Glomerular visceral epithelial cell (primary cell): ENCODE measurements around the gene WDR70.
"Not testable (repeated sequence)": the region's sequence is repeated elsewhere in the genome, so short reads cannot be mapped to it uniquely, and the experiment has no call there.

Source experiments
- DNase-seq: peaks from one replicate; pipeline ENCODE4 v3.0.0-alpha.2; 2016; ENCODE audit errors: extremely low spot score

Gene WDR70

DNA sequence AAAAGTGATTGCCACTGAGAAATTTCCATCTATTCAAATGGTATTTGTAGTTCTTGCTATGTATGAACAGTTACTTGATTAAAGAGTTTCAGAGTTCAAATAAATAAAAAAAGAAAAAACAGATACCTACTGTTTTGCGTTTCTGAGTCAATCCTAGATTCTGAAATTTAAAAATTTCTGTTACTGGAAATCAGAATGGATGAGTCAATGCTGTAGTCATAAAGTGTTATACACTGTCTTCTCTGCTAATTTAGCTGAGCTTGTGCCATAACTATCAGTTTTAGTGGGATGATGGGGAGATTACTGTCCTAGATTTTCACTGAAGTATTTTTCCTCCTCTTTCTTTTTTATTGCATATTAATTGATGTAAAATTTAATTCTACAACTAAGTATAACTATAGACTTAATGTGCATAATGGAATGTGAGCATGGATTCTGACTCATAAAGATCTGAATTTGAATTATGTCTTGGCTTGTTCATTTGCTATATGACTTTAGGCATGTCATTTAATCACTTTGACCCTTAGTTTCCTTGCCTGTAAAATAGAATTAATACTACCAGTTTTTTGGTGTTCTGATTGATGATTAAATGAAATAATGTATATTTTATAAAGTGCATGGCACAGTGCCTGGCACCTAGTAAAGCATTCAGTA, 75.4 kb downstream of the WDR70 start:
- not testable (repeated sequence) for DNase-seq

DNA sequence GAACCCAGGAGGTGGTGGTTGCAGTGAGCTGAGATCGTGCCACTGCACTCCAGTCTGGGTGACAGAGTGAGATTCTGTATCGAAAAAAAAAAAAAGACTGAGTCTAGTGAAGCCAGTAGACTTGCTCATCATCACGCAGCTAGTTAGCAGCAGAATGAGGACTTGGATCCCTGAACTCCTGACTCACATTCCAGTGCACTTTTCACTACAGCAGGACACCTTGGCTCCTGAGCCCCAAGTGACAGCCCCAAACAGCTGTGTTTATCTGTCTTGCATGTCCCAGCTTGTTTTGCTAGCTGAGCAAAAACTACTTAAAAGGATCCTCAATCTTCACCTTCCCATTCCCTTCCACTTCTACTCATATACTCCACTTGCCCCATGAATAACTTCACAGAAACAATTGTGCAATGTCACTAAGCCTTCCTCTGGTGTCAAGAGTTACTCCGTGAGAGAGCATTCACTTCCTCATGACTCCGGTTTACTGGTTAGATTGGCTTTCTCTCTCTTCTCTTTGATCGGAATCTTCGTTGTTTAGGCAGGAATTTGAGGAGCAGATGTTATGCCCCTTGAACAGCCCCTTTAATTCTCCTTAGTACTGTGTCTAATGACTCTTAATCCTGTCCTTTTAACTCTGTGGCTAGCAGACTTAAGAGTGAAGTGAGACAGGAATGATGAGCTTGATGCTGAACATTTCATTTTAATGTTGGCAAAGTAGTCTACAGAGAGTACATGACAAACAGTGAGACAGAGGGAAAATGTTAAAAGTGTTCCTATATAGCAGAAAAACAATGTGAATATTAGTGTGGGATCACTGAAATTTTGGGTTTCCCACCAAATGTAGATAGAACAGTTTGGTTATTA, 84.3 kb downstream of the WDR70 start:
- DNase-seq: not testable (repeated sequence)

DNA sequence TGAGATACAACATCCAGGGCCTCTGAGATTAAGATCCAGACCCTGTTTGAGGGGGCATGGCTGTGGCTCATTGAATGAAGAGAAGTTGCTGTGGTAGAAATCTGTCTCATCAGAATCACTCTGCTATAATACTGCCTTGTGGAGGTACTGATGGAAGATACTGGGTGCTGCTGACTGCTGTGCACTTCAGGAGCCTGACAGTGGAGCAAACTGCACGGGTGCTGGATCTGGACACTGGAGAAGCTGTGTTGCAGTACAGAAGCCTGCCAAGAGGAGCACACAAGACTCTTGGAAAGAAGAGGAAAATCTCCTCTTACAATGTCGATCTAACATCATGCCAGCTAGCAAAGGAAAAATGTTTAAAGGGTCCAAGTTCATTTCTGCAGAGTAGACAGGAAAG, 85.5 kb downstream of the WDR70 start:
- not testable (repeated sequence) for DNase-seq

DNA sequence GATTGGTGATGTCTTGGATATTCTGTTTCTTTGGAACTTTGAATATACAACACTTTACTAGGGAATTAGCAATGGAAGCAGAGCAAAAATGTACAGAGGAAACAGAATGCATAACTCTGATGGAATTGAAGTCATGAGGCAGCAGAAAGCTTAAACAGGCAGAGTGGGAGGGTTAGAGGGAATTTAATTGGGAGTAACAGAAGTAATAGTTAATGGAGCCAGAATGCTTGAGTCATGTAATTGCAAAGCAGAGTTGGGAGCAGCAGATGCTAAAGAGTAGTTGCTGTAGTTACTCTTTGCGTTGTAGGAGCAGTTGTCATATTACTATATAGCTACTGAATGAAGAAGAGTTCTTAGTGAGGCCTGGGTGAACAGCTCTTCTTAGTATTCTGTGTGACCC, 90.3 kb downstream of the WDR70 start:
- DNase-seq: not testable (repeated sequence)

DNA sequence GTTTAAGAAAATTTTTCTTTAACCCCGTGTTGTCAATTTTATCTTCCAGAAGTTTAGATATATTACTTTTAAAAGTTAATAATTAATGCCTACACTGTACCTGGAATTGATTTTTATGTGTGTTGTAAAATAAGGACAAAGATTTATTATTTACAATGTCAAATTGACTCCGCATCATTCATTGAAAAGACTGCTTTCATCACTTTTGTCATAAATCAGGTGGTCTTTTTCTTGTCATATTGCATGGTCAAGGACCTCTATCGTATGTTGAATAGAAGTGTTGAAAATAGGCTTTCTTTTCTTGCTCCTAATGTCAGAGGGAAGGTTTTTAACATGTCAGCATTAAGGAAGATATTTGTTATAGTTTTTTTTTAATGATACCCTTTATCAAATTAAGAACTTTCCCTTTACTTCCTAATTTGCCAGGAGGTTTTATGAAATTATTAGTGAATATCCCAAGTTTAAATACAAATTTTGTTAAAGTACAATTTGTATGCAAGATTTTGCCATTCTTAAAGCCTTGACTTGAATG, 92.6 kb downstream of the WDR70 start:
- no peak for DNase-seq

DNA sequence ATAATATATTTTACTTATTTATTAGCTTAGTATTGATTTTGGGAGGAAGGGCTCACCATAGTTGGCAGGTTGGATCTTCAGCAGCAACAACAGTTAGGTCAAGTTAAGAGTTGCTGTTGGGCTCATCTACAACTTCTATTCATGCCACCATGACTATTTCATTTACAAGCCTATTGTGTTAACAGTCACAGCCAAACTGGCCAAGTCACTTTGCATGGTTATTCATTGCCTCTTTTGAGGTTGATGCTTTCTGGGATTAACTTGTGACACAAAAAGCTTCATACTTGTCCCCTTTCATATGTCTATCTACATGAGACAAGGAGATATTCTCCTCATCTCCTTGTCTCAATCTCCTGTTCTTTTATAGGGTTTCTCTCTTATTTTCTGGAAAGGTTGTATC, 98.3 kb downstream of the WDR70 start:
- no peak for DNase-seq

DNA sequence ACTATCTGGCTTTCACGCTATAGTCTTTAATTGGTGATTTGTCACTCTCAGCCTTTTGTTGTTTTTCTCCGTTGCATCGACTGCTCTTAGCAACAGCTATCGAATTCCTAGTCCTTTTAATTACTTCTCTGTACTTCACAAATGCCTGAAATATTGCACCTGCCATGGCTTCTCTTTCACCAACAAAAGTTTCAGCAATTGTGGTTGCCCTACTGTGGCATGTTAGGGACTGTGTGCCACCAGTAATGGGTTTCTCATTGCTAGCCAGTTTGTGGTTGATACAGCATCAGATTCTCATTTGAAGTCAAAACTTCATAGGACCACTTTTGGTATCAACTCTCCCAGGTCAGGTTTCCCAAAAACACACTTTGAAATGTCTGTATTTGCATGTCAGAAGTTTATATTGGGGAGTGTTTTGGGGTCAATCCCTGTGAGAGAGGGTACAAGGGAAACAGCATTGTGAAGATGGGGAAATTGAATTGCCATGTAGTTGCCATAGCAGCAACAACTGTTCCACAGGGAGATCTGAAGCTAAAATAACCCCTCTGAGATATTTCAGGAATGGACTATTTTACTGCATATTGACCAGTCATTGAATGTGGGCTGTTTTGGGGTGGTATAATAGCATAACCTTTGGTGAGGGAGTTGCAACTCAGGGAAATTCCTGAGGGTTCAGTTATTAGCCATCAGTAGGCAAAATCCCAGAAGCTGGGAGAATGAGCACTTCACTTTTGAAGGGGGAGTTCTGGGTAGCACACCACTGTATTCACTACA, 99.2 kb downstream of the WDR70 start:
- DNase-seq: no peak

DNA sequence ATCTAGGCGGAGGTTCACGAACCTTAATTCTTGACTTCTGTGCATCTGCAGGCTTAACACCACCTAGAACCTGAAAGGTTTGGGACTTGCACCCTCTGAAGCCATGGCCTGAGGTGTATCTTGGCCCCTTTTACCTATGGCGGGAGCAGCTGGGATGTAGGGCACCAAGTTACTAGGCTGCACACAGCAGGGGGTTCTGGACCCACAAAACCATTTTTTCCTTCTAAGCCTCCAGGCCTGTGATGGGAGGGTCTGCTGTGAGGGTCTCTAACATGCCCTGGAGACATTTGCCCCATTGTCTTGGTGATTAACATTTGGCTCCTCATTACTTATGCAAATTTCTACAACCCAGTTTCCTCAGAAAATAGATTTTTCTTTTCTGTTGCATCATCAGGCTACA, 102.3 kb downstream of the WDR70 start:
- DNase-seq: not testable (repeated sequence)

DNA sequence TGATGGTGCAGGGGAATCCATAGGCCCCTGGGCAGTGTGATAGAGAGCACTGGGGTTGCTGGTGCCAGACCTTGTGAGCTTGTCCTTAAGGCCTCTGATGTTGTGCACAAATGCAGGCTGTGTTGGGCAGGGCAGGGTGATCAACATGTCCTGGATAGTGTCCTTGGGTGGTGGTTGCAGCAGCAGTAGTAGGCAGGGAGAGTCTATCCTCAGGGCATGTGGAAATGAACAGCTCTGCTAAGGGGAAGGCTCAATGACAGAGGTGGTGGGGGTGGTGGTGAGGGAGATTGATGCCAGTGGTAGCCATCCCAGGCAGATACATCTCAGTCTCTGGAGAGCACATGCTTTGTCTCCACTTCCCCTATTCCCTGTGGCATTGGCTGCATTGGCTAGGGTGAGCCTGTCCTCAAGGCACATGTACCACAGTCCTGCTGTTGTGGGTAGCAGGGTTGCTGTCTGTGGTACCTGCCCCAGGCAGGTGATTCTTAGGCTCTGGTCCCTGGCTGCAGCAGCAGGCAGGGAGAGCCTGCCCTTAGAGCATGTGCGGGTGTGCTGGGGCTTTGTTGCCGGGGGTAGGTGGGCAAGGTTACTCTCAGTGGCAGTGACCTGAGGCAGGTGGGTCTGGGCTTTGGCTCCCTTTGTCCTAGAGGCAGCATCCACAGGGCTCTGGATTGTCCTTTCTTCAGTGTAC, 111.1 kb downstream of the WDR70 start:
- no peak for DNase-seq

DNA sequence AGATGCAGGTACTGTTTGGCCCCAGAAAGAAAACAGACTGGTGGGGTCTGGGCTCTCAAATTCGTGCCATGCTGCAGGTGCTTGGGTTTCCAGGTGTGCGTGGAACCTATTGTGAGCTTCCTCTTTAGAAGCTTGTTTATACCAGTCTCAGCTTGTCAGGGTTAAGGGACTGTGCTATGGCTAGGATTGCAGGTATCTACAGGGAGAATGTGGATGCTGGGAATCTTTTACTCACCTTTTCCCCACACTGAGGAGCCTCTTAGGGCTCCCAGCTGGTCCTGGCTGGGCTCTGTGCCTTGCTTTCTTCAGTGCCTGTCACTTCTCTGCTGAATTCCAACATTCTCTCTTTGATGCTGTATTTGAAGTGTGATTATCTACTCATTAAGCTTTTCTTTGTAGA, 111.8 kb downstream of the WDR70 start:
- no peak for DNase-seq

DNA sequence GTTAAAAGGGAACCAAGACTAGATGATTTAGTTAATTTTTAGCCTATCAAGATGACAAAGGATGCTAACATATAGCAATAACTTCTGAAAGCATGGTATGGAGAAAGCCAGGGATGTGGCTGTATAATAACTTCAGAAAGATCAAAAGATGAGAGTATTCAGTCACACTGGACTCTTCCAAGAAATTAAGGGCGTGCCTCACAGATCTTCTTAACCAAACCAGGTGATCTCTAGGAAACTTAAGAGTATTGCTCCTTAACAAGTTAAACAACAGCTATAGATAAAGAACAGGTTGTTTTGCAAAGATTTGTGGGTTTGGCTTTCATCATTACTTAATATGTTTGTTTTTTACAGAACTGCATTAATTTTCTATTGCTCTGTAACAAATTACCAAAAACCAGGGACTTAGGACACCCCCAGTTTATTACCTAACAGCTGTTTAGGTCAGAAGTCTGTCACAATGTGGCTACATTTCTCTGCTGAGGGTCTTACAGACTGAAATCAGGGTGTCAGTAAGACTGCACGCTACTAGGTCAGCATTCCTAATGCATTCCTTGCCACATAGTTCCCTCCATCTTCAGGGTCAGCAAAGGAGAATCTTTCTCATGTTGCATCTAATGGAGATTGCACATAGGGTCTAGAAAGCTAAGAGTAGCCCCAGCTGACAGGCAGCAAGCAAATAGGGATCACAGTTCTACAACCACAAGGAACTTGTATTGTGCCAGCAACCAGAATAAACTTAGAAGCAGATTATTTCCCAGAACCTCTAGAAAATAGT, 113.8 kb downstream of the WDR70 start:
- no peak for DNase-seq

DNA sequence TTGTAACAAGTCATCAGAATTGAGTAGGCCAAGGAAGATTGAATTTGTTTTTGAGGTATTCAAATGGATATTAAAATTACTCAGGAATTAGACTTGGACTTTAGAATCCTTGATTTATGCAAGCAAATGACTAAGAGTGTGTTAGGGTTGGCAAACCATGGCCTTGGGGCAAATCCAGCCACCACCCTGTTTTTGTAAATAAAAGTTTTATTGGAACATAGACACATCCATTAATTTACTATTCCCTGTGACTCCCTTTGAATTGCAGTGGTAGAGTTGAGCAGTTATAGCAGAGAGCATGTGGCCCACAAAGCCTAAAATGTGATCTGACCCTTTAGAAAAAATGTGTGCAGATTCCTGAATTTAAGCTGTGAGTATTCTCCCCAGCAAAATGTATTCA, 115.6 kb downstream of the WDR70 start:
- no peak for DNase-seq

DNA sequence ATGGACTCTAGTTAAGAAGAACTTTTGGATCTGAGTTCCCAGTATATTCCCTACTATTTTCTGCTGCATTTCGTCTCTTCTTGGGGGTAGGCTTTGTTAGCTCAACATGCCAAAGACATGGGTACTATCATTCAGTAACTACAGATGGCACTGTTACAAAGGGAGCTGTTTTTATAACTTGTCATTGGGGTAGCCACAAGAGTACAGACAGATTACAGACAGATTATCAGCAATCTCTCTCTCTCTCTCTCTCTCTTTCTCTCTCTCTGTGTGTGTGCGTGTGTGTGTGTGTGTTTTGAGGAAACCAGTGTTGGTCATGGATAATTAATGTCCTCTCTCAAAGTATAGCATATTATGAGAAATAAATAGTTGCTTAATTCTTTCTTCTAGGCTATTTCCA, 116.1 kb downstream of the WDR70 start:
- DNase-seq: peak; percentile 53

DNA sequence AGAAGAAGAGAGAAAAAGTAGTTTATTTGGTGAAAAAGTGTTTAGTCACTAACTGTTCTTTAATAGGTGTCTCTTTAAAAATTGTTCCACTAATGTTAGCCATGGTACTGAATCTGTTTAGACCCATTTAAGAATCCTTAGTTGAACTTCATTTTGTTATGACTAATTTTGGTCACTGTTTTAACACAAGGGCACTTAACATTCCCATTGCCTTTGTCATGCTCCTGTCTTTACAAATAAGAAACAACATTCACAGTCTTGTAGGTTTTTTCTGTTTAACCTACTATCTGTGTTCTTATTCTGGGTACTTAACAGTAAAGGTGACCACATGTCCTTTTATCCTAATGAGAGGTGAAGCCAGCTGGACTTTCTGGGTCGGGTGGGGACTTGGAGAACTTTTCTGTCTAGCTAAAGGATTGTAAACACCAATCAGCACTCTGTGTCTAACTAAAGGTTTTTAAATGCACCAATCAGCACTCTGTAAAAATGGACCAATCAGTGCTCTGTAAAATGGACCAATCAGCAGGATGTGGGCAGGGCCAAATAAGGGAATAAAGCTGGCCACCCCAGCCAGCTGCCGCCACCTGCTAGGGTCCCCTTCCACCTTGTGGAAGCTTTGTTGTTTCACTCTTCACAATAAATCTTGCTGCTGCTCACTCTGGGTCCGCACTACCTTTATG, 116.7 kb downstream of the WDR70 start:
- peak; percentile 67 for DNase-seq

DNA sequence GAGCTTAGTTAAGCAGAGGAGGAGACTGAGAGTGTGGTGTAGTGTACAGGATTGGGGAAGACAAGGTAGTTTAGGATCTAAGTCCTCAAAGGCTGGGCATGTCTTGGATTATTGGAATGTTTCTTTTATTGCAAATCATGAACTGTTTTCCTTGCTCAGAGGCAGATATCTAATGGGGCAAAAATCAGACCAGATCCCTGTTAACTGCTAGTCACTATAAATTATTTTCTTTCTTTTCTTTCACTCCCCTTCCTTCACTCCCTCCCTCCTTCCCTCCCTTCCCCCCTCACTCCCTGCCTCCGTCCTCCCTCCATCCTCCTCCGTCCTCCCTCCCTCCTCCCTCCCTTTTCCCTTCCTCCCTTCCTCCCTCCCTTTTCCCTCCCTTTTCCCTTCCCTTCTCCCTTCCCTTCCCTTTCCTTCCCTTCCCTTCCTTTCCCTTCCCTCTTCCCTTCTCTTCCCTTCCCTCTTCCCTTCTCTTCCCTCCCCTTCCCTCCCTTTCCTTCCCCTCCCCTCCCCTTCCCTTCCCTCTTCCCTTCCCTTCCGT, 117.9 kb downstream of the WDR70 start:
- no peak for DNase-seq

DNA sequence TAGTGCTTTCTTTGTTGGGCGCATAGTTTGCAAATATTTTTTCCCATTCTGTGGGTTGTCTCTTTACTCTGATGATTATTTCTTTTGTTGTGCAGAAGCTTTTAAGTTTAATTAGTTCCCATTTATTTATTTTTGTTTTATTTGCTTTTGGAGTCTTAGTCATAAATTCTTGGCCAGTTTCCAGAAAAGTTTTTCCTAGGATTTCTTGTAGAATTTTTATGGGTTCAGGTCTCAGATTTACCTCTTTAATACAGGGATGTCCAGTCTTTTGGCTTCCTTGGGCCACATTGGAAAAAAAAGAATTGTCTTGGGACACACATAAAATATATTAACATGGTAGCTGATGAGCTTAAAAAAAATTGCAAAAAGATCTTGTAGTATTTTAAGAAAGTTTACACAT, 122.0 kb downstream of the WDR70 start:
- DNase-seq: no peak

DNA sequence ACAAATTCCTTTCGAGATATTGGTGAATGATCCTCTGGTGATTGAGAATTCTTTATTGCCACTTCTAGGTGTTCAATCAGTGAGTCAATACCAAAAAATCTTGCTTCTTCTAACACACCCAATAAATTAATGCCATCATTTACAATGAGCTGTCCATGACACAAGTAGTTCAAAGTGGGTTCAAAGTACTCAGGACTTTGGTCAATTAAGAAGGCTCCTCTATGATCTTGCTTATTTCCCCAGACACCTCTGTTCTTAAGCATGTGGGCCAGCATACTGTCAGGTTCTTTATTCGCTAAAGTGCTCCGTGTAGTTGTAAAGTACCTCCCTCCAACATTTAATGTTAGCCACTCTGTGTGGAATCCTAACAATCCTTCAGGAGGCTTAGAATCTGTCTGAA, 127.1 kb downstream of the WDR70 start:
- no peak for DNase-seq

DNA sequence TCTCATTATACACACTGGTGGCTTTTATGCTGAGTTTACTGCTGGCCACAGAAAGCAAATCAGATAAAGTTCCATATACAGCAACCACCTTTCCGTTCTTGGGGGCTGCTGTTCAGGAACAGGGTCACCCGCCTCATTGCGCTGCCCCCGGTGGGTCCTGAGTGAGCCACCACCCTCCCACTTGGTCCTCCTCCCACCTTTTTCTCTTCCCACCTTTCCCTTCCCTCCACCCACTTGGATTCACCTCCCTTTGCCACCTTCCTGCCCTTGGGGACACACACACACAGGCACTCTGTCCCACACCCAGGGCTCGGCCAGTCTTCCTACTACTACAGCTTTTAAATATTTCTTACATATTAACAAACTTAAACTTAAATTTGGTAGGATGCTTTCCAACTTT, 127.6 kb downstream of the WDR70 start:
- no peak for DNase-seq

DNA sequence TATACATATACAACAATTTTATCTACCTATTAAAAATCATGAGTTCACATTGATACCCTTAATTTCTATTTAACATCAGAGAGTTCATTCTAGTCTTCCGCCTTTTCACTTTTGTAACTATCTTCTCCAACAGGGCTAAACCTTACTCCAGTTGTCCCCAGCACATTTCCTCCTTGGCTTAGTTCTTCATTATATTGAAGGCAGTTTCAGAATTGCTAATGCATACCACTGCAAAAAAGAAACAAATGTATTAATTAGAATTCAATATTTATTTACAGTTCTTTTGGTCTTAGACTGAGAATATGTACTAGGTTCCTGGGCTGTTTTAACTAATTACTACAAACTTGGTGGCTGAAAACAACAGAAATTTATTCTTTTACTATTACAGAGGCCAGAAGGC, 132.5 kb downstream of the WDR70 start:
- DNase-seq: no peak

DNA sequence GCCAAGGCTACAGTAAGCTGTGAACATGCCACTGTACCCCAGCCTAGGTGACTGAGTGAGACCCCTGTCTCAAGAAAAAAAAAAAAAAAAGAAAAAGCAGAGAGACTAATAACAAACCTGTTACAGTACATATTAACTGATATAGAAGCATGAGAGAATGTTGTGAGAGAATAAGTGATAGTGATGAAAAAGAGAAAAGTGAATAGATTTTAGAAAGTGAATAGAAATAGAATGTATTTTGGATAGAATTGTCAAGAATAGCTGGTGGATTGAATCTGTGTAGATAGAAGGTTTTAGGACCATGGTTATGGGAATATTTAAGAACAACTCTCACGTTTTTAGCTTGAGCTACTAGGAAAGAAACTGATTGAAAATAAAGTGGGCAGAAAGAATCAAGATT, 135.8 kb downstream of the WDR70 start:
- DNase-seq: no peak
